T-cell (primary cell): ENCODE data around the gene TMEM167A. TPM values are rescaled to one million over a fixed set of nuclear protein-coding genes. Genes with fewer than 3 reads are reported as not detected.
"Not testable (repeated sequence)": the region's sequence is repeated elsewhere in the genome, so short reads cannot be mapped to it uniquely, and the experiment has no call there.

Experiments used
- ATAC-seq, 4 experiments: fragments of 200-7000 bp in 3 of 4; fragments of 150-1000 bp in 1 of 4; cut with Tn5 transposase; replicated peaks in 1 of 4; 1 replicate in 3 of 4; 2 replicates in 1 of 4; pipeline ENCODE4 v1.10.0; 2021; ENCODE audit warnings: moderate library complexity in 3 of 4, mild to moderate bottlenecking in 2 of 4, moderate number of reproducible peaks in 1 of 4
- CTCF ChIA-PET, 2 donors: fragments of 300-600 bp; sonication (Branson Sonifier 250); formaldehyde crosslinking; loops; one replicate each; lab custom pipeline; 2022; ENCODE audit warnings: antibody characterized with exemption in 2 of 2; lab: Charles Lee
- POLR2A ChIA-PET, 2 donors: fragments of 300-600 bp; sonication (Branson Sonifier 250); formaldehyde crosslinking; loops; one replicate each; lab custom pipeline; 2022; ENCODE audit warnings: antibody characterized with exemption in 2 of 2; lab: Charles Lee
- DNase-seq, 35 experiments: peaks; one replicate each; pipeline versions ENCODE4 v3.0.0 to v3.0.0-alpha.2; 2013 to 2023
- H3K27ac ChIP-seq: one replicate; pipeline ENCODE4 v1.5.1; 2013; ENCODE audit warnings: low read length
- H3K27me3 ChIP-seq, 2 experiments: replicated peaks in 1 of 2; 1 replicate in 1 of 2; 2 replicates in 1 of 2; pipeline versions ENCODE4 v1.6.1 to v1.7.0; 2013; ENCODE audit warnings: low read length in 1 of 2, mixed read lengths in 1 of 2; ENCODE audit not compliant: control insufficient read depth in 2 of 2, insufficient read depth in 2 of 2; ENCODE audit errors: extremely low read depth in 1 of 2
- H3K36me3 ChIP-seq, 2 donors: 1 replicate in 1 of 2; 2 replicates in 1 of 2; pipeline versions ENCODE4 v1.6.1 to v1.7.0; 2013; ENCODE audit warnings: low read length in 1 of 2; ENCODE audit not compliant: control insufficient read depth in 2 of 2, insufficient read depth in 1 of 2; ENCODE audit errors: extremely low read depth in 1 of 2
- H3K4me1 ChIP-seq, 2 experiments: 1 replicate in 1 of 2; 2 replicates in 1 of 2; pipeline versions ENCODE4 v1.6.1 to v1.7.0; 2013; ENCODE audit warnings: low read length in 2 of 2, mixed read lengths in 1 of 2; ENCODE audit not compliant: insufficient read depth in 2 of 2, control insufficient read depth in 1 of 2; ENCODE audit errors: extremely low read depth in 1 of 2
- H3K4me3 ChIP-seq, 2 donors: 1 replicate in 1 of 2; 2 replicates in 1 of 2; pipeline versions ENCODE4 v1.5.1 to v1.7.0; 2013; ENCODE audit warnings: mild to moderate bottlenecking in 2 of 2, low read length in 1 of 2, moderate library complexity in 1 of 2; ENCODE audit not compliant: control insufficient read depth in 1 of 2; ENCODE audit errors: extremely low read depth in 1 of 2
- H3K9me3 ChIP-seq: 2 replicates; pipeline ENCODE4 v1.7.0; 2013
- H3K27ac Mint-ChIP-seq, 2 donors: one replicate each; pipeline ENCODE4 v1.8.0; 2020 to 2021; ENCODE audit warnings: mild to moderate bottlenecking in 2 of 2, mixed read lengths in 2 of 2
- H3K27me3 Mint-ChIP-seq, 2 donors: one replicate each; pipeline ENCODE4 v1.8.0; 2021 to 2022; ENCODE audit warnings: mixed read lengths in 2 of 2
- H3K36me3 Mint-ChIP-seq: one replicate; pipeline ENCODE4 v1.8.0; 2021; ENCODE audit warnings: mixed read lengths
- H3K4me1 Mint-ChIP-seq, 3 donors: one replicate each; pipeline ENCODE4 v1.8.0; 2020 to 2022; ENCODE audit warnings: mixed read lengths in 3 of 3, mild to moderate bottlenecking in 1 of 3
- H3K4me3 Mint-ChIP-seq, 3 donors: one replicate each; pipeline ENCODE4 v1.8.0; 2020 to 2022; ENCODE audit warnings: mild to moderate bottlenecking in 3 of 3, mixed read lengths in 3 of 3, moderate library complexity in 3 of 3
- H3K9me3 Mint-ChIP-seq, 3 donors: one replicate each; pipeline ENCODE4 v1.8.0; 2020 to 2022; ENCODE audit warnings: mixed read lengths in 3 of 3
- WGBS: methylation state at CpG from one replicate; pipeline ENCODE4 v1.1.5; 2013; ENCODE audit warnings: missing lambda C conversion rate; ENCODE audit not compliant: insufficient coverage; 5-methylcytosine and 5-hydroxymethylcytosine counted together
- total RNA-seq, 35 experiments: library from RNA in 6 of 35; stranded (reverse) in 6 of 35; fragments of 120-200 nt in 1 of 35; gene quantifications; one replicate each; pipeline versions ENCODE4 v1.2.1 to v1.2.4 and lab custom pipeline; 2013 to 2026

TMEM167A gene
- total RNA-seq, 5 donors from 2014 or later (not counting 1 experiment from before 2014, with no cell fraction given) = 36.5 to 44.8 (median 41.7) TPM

GRCh38 chr5:83067377-83067776 is 9.8 kb downstream of the TMEM167A start:
- peaks cover 63 to 73% (median 72%) of the 10 kb centered on the region in 3 donors for H3K4me1 Mint-ChIP-seq
- 100% methylated on average over 1 of the region's 4 CpGs for WGBS
- H3K36me3 ChIP-seq, H3K27me3 ChIP-seq, DNase-seq, H3K9me3 Mint-ChIP-seq, H3K9me3 ChIP-seq, POLR2A ChIA-PET, H3K4me3 Mint-ChIP-seq, H3K27ac ChIP-seq, H3K27me3 Mint-ChIP-seq, ATAC-seq, H3K27ac Mint-ChIP-seq, H3K4me3 ChIP-seq, H3K4me1 ChIP-seq: not testable (repeated sequence)
- peaks cover 19% of the 10 kb centered on the region for H3K36me3 Mint-ChIP-seq
- CTCF ChIA-PET = interaction anchor here in 1 of 2 donors (1.4 kb wide), 1 partner anchor 10 kb away, joined by 3 read pairs; the partner anchor contains the start of gene XRCC4

GRCh38 chr5:83066548-83067110 is 10.6 kb downstream of the TMEM167A start:
- H3K36me3 ChIP-seq = peaks cover 0 to 1% of the 10 kb centered on the region in 2 donors
- ChIA-PET CTCF (interaction anchor here in 1 of 2 donors (0.6 kb wide), 1 partner anchor 11 kb away, joined by 3 read pairs; no protein-coding TSS in a partner anchor), POLR2A (no interaction called here)
- peaks cover 0 to under 1% of the 10 kb centered on the region in 2 experiments for H3K4me1 ChIP-seq
- 100% methylated on average over 2 of the region's 3 CpGs for WGBS
- Mint-ChIP-seq H3K27ac (no peak overlapping the region), H3K4me3 (no peak overlapping the region), H3K36me3 (peaks cover 19% of the 10 kb centered on the region), H3K4me1 (peaks cover 56 to 66% (median 66%) of the 10 kb centered on the region in 3 donors), H3K9me3 (no peaks in the 10 kb centered on the region), H3K27me3 (no peaks in the 10 kb centered on the region)
- no peaks in the 10 kb centered on the region for H3K27me3 ChIP-seq
- no peak overlapping the region for H3K27ac ChIP-seq
- H3K9me3 ChIP-seq = no peaks in the 10 kb centered on the region
- ATAC-seq (no peak), DNase-seq (no peak)
- no peak overlapping the region for H3K4me3 ChIP-seq

GRCh38 chr5:83059341-83059740 is 17.9 kb downstream of the TMEM167A start:
- H3K36me3 ChIP-seq = peaks cover 5 to 21% of the 10 kb centered on the region in 2 donors
- no peak overlapping the region for H3K27ac Mint-ChIP-seq

GRCh38 chr5:83058726-83059125 is 18.5 kb downstream of the TMEM167A start:
- Histone ChIP-seq H3K27ac (no peak overlapping the region), H3K27me3 (no peaks in the 10 kb centered on the region), H3K4me3 (no peak overlapping the region), H3K4me1 (no peaks in the 10 kb centered on the region), H3K9me3 (no peaks in the 10 kb centered on the region), H3K36me3 (peaks cover 5 to 25% of the 10 kb centered on the region in 2 donors)
- Mint-ChIP-seq H3K27ac (no peak overlapping the region), H3K4me3 (no peak overlapping the region), H3K36me3 (peaks cover 54% of the 10 kb centered on the region), H3K4me1 (peaks cover 23 to 28% (median 27%) of the 10 kb centered on the region in 3 donors), H3K9me3 (no peaks in the 10 kb centered on the region), H3K27me3 (no peaks in the 10 kb centered on the region)
- DNase-seq (no peak), ATAC-seq (no peak)
- ChIA-PET CTCF (interaction anchor here (0.6 to 0.7 kb wide), 2 partner anchors 266 to 441 kb away, joined by 4 to 7 read pairs; no protein-coding TSS in a partner anchor), POLR2A (no interaction called here)

More at GRCh38 chr5:83059341-83059740, 17.9 kb downstream of the TMEM167A start:
- Histone ChIP-seq H3K27ac (no peak overlapping the region), H3K27me3 (no peaks in the 10 kb centered on the region), H3K9me3 (no peaks in the 10 kb centered on the region), H3K4me1 (no peaks in the 10 kb centered on the region), H3K4me3 (no peak overlapping the region)
- no peaks in the 10 kb centered on the region for H3K27me3 Mint-ChIP-seq
- ChIA-PET CTCF (interaction anchor here in 1 of 2 donors (0.7 kb wide), 1 partner anchor 441 kb away, joined by 4 read pairs; no protein-coding TSS in a partner anchor), POLR2A (no interaction called here)
- no peak overlapping the region for H3K4me3 Mint-ChIP-seq
- no peak for DNase-seq
- peaks cover 52% of the 10 kb centered on the region for H3K36me3 Mint-ChIP-seq
- no CpG with 5 or more reads among the region's 2 CpGs for WGBS
- peaks cover 22 to 31% (median 27%) of the 10 kb centered on the region in 3 donors for H3K4me1 Mint-ChIP-seq
- no peak for ATAC-seq
- H3K9me3 Mint-ChIP-seq = no peaks in the 10 kb centered on the region

- Histone ChIP-seq H3K27ac (no peak overlapping the region), H3K36me3 (peaks cover 0 to 17% of the 10 kb centered on the region in 2 donors), H3K4me1 (no peaks in the 10 kb centered on the region), H3K27me3 (no peaks in the 10 kb centered on the region), H3K9me3 (no peaks in the 10 kb centered on the region), H3K4me3 (no peak overlapping the region)
- ATAC-seq (no peak), DNase-seq (no peak)
- no peak overlapping the region for H3K27ac Mint-ChIP-seq
- H3K4me1 Mint-ChIP-seq = peaks cover 19 to 29% (median 19%) of the 10 kb centered on the region in 3 donors
- H3K27me3 Mint-ChIP-seq = no peaks in the 10 kb centered on the region
- H3K4me3 Mint-ChIP-seq = no peak overlapping the region
- H3K36me3 Mint-ChIP-seq = peaks cover 62% of the 10 kb centered on the region
- ChIA-PET CTCF (no interaction called here), POLR2A (no interaction called here)
- H3K9me3 Mint-ChIP-seq = no peaks in the 10 kb centered on the region
- no CpG with 5 or more reads among the region's 2 CpGs for WGBS
These were observed 22.0 kb downstream of the TMEM167A start for GRCh38 chr5:83055166-83055565.

GRCh38 chr5:83050723-83051340 is 26.4 kb downstream of the TMEM167A start:
- Histone ChIP-seq H3K27me3 (no peaks in the 10 kb centered on the region), H3K36me3 (peaks cover 0 to 14% of the 10 kb centered on the region in 2 donors), H3K27ac (no peak overlapping the region), H3K9me3 (no peaks in the 10 kb centered on the region), H3K4me1 (no peaks in the 10 kb centered on the region), H3K4me3 (no peak overlapping the region)
- peaks cover 53% of the 10 kb centered on the region for H3K36me3 Mint-ChIP-seq
- ATAC-seq = no peak
- CTCF ChIA-PET = interaction anchor here in 1 of 2 donors (0.6 kb wide), 1 partner anchor 58 kb away, joined by 3 read pairs; no protein-coding TSS in a partner anchor
- no peak for DNase-seq
- POLR2A ChIA-PET = interaction anchor here in 1 of 2 donors (0.9 kb wide), 1 partner anchor 27 kb away, joined by 3 read pairs; the partner anchor contains the start of genes TMEM167A and XRCC4
- no peaks in the 10 kb centered on the region for H3K9me3 Mint-ChIP-seq
- H3K4me3 Mint-ChIP-seq = no peak overlapping the region
- H3K4me1 Mint-ChIP-seq = peaks cover 2 to 20% (median 7%) of the 10 kb centered on the region in 3 donors
- WGBS = 83% methylated on average over 1 of the region's 4 CpGs
- peak overlapping the region in 1 of 2 donors; percentile 1 for H3K27ac Mint-ChIP-seq
- no peaks in the 10 kb centered on the region for H3K27me3 Mint-ChIP-seq
